Ascending aorta (tissue), 2 donors: ENCODE data around the gene CLDN24. TPM values are rescaled to one million over a fixed set of nuclear protein-coding genes. Genes with fewer than 3 reads are reported as not detected.

Source experiments
- DNase-seq, 2 donors: peaks; one replicate each; pipeline ENCODE4 v3.0.0-alpha.2; 2019; ENCODE audit warnings: low spot score in 2 of 2
- H3K27ac ChIP-seq, 2 donors: fragments of 200-600 bp; sonication (generic); one replicate each; pipeline ENCODE4 v1.5.1; 2016 to 2017; ENCODE audit warnings: mild to moderate bottlenecking in 1 of 2
- H3K27me3 ChIP-seq: fragments of 200-600 bp; sonication (generic); one replicate; pipeline ENCODE4 v1.5.1; 2017
- H3K36me3 ChIP-seq, 2 donors: fragments of 200-600 bp; sonication (generic); one replicate each; pipeline ENCODE4 v1.5.1; 2016
- H3K4me1 ChIP-seq, 2 donors: fragments of 200-600 bp; sonication (generic); one replicate each; pipeline ENCODE4 v1.5.1; 2016 to 2017; ENCODE audit warnings: mild to moderate bottlenecking in 1 of 2
- H3K4me3 ChIP-seq, 2 donors: fragments of 200-600 bp; sonication (generic); one replicate each; pipeline ENCODE4 v1.5.1; 2016 to 2017; ENCODE audit warnings: mild to moderate bottlenecking in 1 of 2
- H3K9me3 ChIP-seq, 2 donors: fragments of 200-600 bp; sonication (generic); one replicate each; pipeline ENCODE4 v1.5.1; 2016
- CTCF ChIP-seq, 3 experiments: fragments of 200-600 bp in 2 of 3; fragments of 450-650 bp in 1 of 3; sonication (generic) in 2 of 3; IDR thresholded peaks; one replicate each; pipeline ENCODE4 v1.5.1; 2016 to 2019; ENCODE audit warnings: antibody characterized with exemption in 3 of 3, mild to moderate bottlenecking in 1 of 3, moderate library complexity in 1 of 3
- intact Hi-C: fragments of 100-400 bp; cut with DNase I; formaldehyde crosslinking; loops from one replicate; pipeline ENCODE4 v1.15.1; 2023
- total RNA-seq: library from RNA; depleted of rRNA; stranded (reverse); fragments of >200 nt; gene quantifications from one replicate; pipeline ENCODE4 v1.1.0, GENCODE V29; 2016

CLDN24 gene
- total RNA-seq, 1 donor from 2014 or later = not detected

DNA sequence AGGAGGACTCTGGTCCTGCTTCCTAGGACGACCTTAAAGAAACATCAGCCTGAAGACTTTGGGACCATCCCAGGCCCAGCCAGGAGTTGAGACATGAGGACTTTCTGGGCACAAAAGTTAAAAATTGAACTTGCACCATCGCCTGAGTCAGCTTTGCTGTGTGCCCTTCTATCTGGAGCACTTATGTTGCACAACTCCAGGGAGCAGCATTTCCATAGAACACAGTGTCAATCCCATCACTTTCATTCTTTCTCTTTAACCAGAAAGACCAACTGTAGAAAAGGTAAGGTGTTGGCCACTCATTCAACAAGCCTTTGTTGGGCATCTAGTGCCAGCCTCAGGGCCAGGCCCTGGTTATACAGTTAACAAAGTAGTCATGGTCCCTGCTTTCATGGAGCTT lies 8.6 kb upstream of the CLDN24 start:
- Histone ChIP-seq H3K4me3 (no peak overlapping the region), H3K36me3 (no peaks in the 10 kb centered on the region), H3K27ac (no peak overlapping the region), H3K27me3 (no peaks in the 10 kb centered on the region), H3K9me3 (no peaks in the 10 kb centered on the region), H3K4me1 (no peaks in the 10 kb centered on the region)
- DNase-seq = no peak
- intact Hi-C loops = no loop called here
- TF ChIP-seq CTCF (IDR thresholded peaks at IDR 0.05) = no peak

DNA sequence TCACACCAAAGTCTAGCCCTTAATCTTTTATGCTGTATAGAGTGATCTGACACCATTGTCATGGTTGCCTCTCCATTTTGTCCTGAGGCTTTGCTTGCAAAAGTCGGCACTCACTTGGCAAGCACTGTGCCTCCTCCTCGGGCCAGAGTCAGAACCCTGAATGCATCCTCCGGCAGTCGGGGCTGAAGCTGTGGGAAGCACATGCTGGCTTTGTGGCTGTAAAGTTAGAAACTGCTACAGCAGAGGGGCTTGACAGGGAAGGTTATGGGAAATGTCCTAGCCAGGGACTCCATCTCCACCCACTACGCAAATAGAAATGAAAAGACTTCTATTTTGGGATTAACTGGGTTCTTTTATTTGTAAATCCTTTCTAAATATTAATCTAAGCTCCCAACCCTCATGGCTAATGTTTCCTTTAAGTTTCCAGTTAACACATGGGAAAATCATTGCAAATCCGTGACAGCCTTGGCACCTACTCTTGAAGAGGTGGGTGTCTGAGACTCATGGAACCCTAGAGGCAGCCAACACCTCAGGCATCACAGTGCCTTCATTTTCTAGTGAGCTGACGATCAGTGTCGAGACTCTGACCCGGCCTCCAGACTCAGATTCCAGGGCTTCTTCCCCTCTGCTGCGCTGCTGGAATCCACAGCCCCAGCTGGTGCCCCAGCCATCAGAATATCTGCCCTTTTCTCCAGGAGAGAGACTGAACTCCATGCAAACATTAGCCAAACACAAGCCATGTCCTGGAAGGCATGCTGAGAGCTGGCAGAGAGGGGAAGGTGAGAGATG lies 7.9 kb upstream of the CLDN24 start:
- intact Hi-C loops = no loop called here
- no peak overlapping the region for H3K4me3 ChIP-seq
- peak in 1 of 2 donors; percentile 43 for DNase-seq
- H3K27me3 ChIP-seq = no peaks in the 10 kb centered on the region
- no peaks in the 10 kb centered on the region for H3K9me3 ChIP-seq
- no peaks in the 10 kb centered on the region for H3K4me1 ChIP-seq
- TF ChIP-seq CTCF (IDR thresholded peaks at IDR 0.05) = no peak
- no peak overlapping the region for H3K27ac ChIP-seq
- H3K36me3 ChIP-seq = no peaks in the 10 kb centered on the region

GRCh38 chr4:183329244-183329643 lies 7.0 kb upstream of the CLDN24 start:
- no peak for TF ChIP-seq CTCF (IDR thresholded peaks at IDR 0.05)
- no peaks in the 10 kb centered on the region for H3K9me3 ChIP-seq
- H3K4me3 ChIP-seq = no peak overlapping the region
- DNase-seq = no peak
- H3K27ac ChIP-seq = no peak overlapping the region
- H3K36me3 ChIP-seq = no peaks in the 10 kb centered on the region
- intact Hi-C loops = no loop called here
- no peaks in the 10 kb centered on the region for H3K4me1 ChIP-seq
- no peaks in the 10 kb centered on the region for H3K27me3 ChIP-seq

GRCh38 chr4:183328832-183329231 lies 6.6 kb upstream of the CLDN24 start:
- Histone ChIP-seq H3K4me3 (no peak overlapping the region), H3K27me3 (no peaks in the 10 kb centered on the region), H3K27ac (no peak overlapping the region), H3K9me3 (no peaks in the 10 kb centered on the region), H3K4me1 (no peaks in the 10 kb centered on the region), H3K36me3 (no peaks in the 10 kb centered on the region)
- no peak for DNase-seq
- intact Hi-C loops = no loop called here
- TF ChIP-seq CTCF (IDR thresholded peaks at IDR 0.05) = no peak

DNA sequence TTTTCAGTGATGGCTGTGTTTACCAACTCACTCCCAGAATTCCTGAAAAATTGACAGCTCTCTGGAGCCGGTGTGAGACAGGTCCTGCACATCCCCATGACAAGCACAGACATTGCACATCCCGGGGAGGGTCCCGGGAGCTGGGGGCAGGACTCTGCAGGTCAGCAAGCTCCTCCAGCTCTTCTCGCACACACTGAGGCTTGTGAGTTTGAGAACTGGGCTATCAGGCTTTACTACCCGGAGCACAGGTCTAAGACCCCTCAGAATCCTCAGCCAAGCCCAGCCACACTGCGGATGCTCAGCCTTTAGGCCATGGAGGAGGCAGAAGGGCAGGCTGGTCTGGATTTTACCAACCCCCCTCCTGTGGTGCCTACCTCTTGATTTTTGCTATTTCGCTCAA lies 5.6 kb upstream of the CLDN24 start:
- H3K4me3 ChIP-seq = no peak overlapping the region
- intact Hi-C loops = no loop called here
- no peak for DNase-seq
- no peaks in the 10 kb centered on the region for H3K9me3 ChIP-seq
- no peaks in the 10 kb centered on the region for H3K4me1 ChIP-seq
- no peak for TF ChIP-seq CTCF (IDR thresholded peaks at IDR 0.05)
- no peaks in the 10 kb centered on the region for H3K36me3 ChIP-seq
- no peaks in the 10 kb centered on the region for H3K27me3 ChIP-seq
- H3K27ac ChIP-seq = no peak overlapping the region
